Astrocyte of the cerebellum (primary cell): Measurements from ENCODE around the gene MTHFD2.

Source experiments
- DNase-seq: peaks from one replicate; pipeline ENCODE4 v3.0.0-alpha.2; 2011; ENCODE audit warnings: low read depth
- H3K4me3 ChIP-seq: 2 replicates; pipeline ENCODE4 v1.5.1; 2011; ENCODE audit warnings: mild to moderate bottlenecking, low read depth, low read length, moderate library complexity
- CTCF ChIP-seq: IDR thresholded peaks from 2 replicates; pipeline ENCODE4 v1.5.1; 2012; ENCODE audit warnings: low read length, low read depth, moderate library complexity, mild to moderate bottlenecking; ENCODE audit errors: missing control alignments
- in situ Hi-C: cut with HindIII; loops from 2 replicates; pipeline ENCODE4 v1.10.0; 2017; ENCODE audit warnings: low sequenced_read_pairs

Gene MTHFD2

GRCh38 chr2:74164761-74165160 lies 33.7 kb upstream of the MTHFD2 start:
- in situ Hi-C loops: no loop called here
- TF ChIP-seq CTCF: no peak
- no peak overlapping the region for H3K4me3 ChIP-seq

GRCh38 chr2:74168739-74169138 lies 29.7 kb upstream of the MTHFD2 start:
- no peak overlapping the region for H3K4me3 ChIP-seq
- in situ Hi-C loops: no loop called here
- DNase-seq: no peak
- no peak for TF ChIP-seq CTCF

More at GRCh38 chr2:74164761-74165160, 33.7 kb upstream of the MTHFD2 start:
- no peak for DNase-seq

- H3K4me3 ChIP-seq: no peak overlapping the region
- TF ChIP-seq CTCF: no peak
- no peak for DNase-seq
- in situ Hi-C loops: no loop called here
These were observed 23.5 kb upstream of the MTHFD2 start for GRCh38 chr2:74174909-74175308.

GRCh38 chr2:74177696-74178095 lies 20.7 kb upstream of the MTHFD2 start:
- in situ Hi-C loops: no loop called here
- no peak for TF ChIP-seq CTCF
- H3K4me3 ChIP-seq: peak overlapping the region; percentile 85
- no peak for DNase-seq

- peak; percentile 97 for DNase-seq
- peak within 1 kb of the TSS; percentile 85 for H3K4me3 ChIP-seq
- TF ChIP-seq CTCF: no peak
- in situ Hi-C loops: no loop called here
These were observed 20.0 kb upstream of the MTHFD2 start, which contains the start of gene MOB1A for GRCh38 chr2:74178211-74179062. Gene MOB1A (minus strand): TSS chr2:74178879. CDS start chr2:74178674, 205 bp downstream.

GRCh38 chr2:74179063-74179865 lies 19.2 kb upstream of the MTHFD2 start:
- TF ChIP-seq CTCF: peak; percentile 39
- peak overlapping the region; percentile 85 for H3K4me3 ChIP-seq
- in situ Hi-C loops: no loop called here
- DNase-seq: no peak
